ENCODE measurements around the gene SORCS2.

SORCS2 gene

DNA sequence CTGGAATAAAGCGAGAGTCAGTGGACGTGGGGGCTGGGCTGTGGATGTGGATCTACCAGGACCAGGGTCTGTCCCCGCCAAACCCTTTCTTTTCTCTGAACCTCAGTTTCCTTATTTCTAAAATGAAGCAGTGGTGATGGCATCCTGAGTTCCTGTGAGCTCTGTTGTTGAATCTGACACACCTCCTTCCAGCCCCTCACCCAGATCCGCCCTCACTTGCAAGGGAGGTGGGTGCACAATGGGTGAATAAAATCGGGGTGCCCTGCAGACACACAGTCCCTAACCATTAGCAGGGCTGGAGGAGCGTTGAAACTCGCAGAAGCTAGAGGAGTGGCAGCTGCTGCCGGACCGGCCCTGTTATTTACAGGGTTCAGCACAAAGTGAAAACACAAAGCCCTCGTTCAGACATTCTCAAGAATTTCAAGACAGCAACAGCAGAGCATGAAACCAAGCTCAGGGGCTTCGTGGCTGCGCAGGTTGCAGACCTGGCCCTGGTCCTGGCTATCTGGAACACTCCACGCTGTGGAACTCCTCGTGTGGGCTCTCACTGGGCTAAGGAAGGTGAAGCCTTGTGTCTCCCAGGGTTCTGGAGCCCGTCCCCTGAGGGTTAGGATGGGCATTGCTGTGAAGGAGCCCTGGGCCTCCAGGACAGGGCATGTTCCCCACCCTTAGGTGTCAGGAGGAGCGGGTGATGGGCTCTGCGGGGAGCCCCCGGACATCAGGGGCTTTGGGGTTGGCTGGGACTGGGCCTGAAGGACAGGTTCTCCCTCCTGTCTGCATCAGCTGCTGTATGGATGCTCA, 199.5 kb downstream of the SORCS2 start:
- Histone ChIP-seq H3K27me3 (ENCODE audit: insufficient read depth, low read length) (no peaks in the 10 kb centered on the region), H3K4me3 (ENCODE audit: low read depth, low read length, poor library complexity, severe bottlenecking) (no peak overlapping the region), H3K79me2 (ENCODE audit: insufficient read depth, low read length) (no peaks in the 10 kb centered on the region), H3K9ac (ENCODE audit: low read length) (no peak overlapping the region), H3K9me3 (ENCODE audit: low read length) (no peaks in the 10 kb centered on the region), H3K4me2 (ENCODE audit: low read length) (no peak overlapping the region), H3F3A (ENCODE audit: insufficient read depth, low read length) (no peaks in the 10 kb centered on the region), H3K27ac (ENCODE audit: low read depth, low read length, poor library complexity, severe bottlenecking) (no peak overlapping the region), H4K20me1 (ENCODE audit: insufficient read depth, low read length) (no peaks in the 10 kb centered on the region), H2AFZ (ENCODE audit: low read length) (no peak overlapping the region), H3K36me3 (ENCODE audit: insufficient read depth, low read length) (no peaks in the 10 kb centered on the region), H3K4me1 (ENCODE audit: insufficient read depth, low read length, severe bottlenecking) (no peaks in the 10 kb centered on the region), H3K9me2 (ENCODE audit: low read depth, low read length) (no peaks in the 10 kb centered on the region)
- TF ChIP-seq CTCF (IDR thresholded peaks at IDR 0.05; ENCODE audit: low read length) (no peak), EZH2 (IDR thresholded peaks at IDR 0.05; ENCODE audit: borderline replicate concordance, low read length) (no peak)

DNA sequence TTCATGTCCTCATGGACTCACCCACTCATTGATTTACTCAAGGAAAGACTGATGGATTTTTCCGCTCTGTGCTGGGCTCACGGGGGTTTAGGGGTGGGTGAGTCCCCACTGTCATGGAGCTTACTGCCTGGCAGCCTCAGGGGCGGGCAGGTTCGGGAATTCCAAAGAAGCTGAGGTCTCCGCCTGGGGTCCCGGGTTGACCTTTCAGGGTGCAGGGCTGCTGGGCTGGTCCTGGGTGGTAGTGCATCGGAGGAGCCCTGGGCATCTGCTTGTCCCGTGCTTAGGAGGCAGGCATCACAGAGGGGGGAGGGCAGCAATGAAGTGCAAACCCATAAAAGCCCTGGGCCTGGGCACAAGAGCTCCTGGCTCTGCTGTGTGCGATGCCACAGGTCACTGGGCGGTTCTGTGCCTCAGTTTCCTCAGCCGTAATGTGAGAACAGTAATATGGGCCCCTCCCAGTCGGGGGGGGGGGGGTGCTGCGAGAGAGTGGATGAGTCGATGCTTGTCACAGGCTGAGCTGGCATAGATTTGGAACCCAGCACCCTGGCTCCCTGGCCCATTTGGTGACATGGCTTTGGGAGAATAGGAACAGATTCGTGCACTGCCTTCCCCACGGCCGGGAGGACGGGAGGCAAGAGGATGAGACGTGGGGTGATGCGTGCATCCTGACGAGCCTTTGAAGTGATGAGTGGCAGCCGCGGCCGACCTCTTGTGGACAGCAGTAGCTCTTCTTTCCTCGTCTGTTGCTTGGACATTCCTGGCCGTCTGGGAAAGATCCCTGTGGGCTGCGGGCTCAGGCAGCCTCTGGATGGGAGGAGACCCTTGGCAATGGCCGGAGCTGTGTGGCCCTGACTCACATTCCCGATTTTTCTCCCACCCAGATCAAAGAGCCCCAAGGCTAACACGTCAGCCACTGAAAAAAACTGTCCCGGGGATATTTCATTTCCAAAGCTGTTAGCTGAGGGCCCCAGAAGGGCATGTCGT, 200.4 kb downstream of the SORCS2 start:
- H3K36me3 ChIP-seq (ENCODE audit: insufficient read depth, low read length), result no peaks in the 10 kb centered on the region
- H3K9me3 ChIP-seq (ENCODE audit: low read length), result no peaks in the 10 kb centered on the region
- H3K79me2 ChIP-seq (ENCODE audit: insufficient read depth, low read length), result no peaks in the 10 kb centered on the region
- no peak overlapping the region for H3K4me2 ChIP-seq (ENCODE audit: low read length)
- no peak overlapping the region for H3K4me3 ChIP-seq (ENCODE audit: low read depth, low read length, poor library complexity, severe bottlenecking)
- H3K27me3 ChIP-seq (ENCODE audit: insufficient read depth, low read length), result no peaks in the 10 kb centered on the region
- no peak overlapping the region for H3K9ac ChIP-seq (ENCODE audit: low read length)
- H3K9me2 ChIP-seq (ENCODE audit: low read depth, low read length), result no peaks in the 10 kb centered on the region
- H4K20me1 ChIP-seq (ENCODE audit: insufficient read depth, low read length), result no peaks in the 10 kb centered on the region
- H3K4me1 ChIP-seq (ENCODE audit: insufficient read depth, low read length, severe bottlenecking), result no peaks in the 10 kb centered on the region
- TF ChIP-seq CTCF (IDR thresholded peaks at IDR 0.05; ENCODE audit: low read length) (no peak), EZH2 (IDR thresholded peaks at IDR 0.05; ENCODE audit: borderline replicate concordance, low read length) (no peak)
- no peak overlapping the region for H2AFZ ChIP-seq (ENCODE audit: low read length)
- H3F3A ChIP-seq (ENCODE audit: insufficient read depth, low read length), result no peaks in the 10 kb centered on the region
- no peak overlapping the region for H3K27ac ChIP-seq (ENCODE audit: low read depth, low read length, poor library complexity, severe bottlenecking)

DNA sequence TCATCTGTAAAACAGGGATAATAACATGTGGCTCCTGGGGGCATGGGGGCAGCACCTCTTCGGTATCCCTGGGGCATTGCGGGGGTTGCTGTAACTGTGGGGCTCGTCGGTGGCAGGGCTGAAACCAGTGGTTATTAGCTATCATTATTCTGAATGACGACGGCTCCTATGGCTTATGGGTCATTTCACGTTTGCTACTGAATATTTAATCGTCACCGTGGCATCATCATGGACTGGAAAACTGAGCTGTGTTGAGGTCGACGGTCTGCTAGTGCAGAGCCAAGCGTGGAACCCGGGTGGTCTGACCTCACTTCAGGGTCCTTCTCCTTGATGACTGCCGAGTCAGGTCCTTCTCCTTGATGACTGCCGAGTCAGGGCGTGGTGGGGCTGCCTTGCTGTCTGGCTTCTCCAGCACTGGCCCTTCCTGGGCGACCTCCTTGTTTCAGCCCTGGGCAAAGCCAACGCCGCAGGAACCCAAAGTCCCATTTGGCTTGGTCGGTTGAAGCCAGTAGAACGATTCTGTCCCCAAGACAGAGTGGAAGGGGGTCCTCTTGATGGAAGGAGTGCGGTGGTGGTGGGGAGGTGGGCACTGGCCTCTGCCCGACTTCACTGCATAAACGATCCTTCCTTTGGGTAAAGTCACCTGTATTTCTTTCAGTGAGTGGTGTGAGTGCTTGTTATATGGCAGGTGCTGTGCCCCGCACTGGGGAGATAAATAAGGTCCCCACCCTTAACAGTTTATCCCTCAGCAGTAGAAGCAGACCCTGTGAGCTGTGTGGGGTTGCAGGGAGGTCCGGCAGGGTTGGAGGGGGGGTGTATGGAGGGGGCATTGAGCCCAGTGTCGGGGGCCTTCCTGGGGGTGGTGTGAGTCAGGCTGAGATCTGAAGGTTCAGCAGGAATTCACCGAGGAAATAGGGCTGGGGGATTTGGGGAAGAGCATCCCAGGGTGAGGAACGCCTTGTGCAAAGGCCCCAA, 201.6 kb downstream of the SORCS2 start:
- H3K36me3 ChIP-seq (ENCODE audit: insufficient read depth, low read length), result no peaks in the 10 kb centered on the region
- TF ChIP-seq EZH2 (IDR thresholded peaks at IDR 0.05; ENCODE audit: borderline replicate concordance, low read length) (no peak), CTCF (IDR thresholded peaks at IDR 0.05; ENCODE audit: low read length) (no peak)
- no peak overlapping the region for H3K4me2 ChIP-seq (ENCODE audit: low read length)
- no peaks in the 10 kb centered on the region for H3K9me3 ChIP-seq (ENCODE audit: low read length)
- no peaks in the 10 kb centered on the region for H3K4me1 ChIP-seq (ENCODE audit: insufficient read depth, low read length, severe bottlenecking)
- H3K79me2 ChIP-seq (ENCODE audit: insufficient read depth, low read length), result no peaks in the 10 kb centered on the region
- no peak overlapping the region for H3K4me3 ChIP-seq (ENCODE audit: low read depth, low read length, poor library complexity, severe bottlenecking)
- no peaks in the 10 kb centered on the region for H3K9me2 ChIP-seq (ENCODE audit: low read depth, low read length)
- no peaks in the 10 kb centered on the region for H4K20me1 ChIP-seq (ENCODE audit: insufficient read depth, low read length)
- no peaks in the 10 kb centered on the region for H3K27me3 ChIP-seq (ENCODE audit: insufficient read depth, low read length)
- no peak overlapping the region for H3K9ac ChIP-seq (ENCODE audit: low read length)
- no peak overlapping the region for H2AFZ ChIP-seq (ENCODE audit: low read length)
- no peaks in the 10 kb centered on the region for H3F3A ChIP-seq (ENCODE audit: insufficient read depth, low read length)
- H3K27ac ChIP-seq (ENCODE audit: low read depth, low read length, poor library complexity, severe bottlenecking), result no peak overlapping the region

All from OCI-LY1 (cell line).